K562 (cell line): Measurements from ENCODE around the gene RAB27B. TPM values are rescaled to one million over a fixed set of nuclear protein-coding genes. Genes with fewer than 3 reads are reported as not detected.

Source experiments
- ATAC-seq: fragments of 200-7000 bp; cut with Tn5 transposase; 3 replicates; pipeline ENCODE4 v1.9.1; 2020; ENCODE audit warnings: moderate library complexity
- BruUV-seq: library from RNA; stranded (reverse); fragments of 400-500 nt; replicated peaks from 2 replicates; lab custom pipeline; 2021; lab: Mats Ljungman, UMichigan
- CTCF ChIA-PET: fragments of 300-600 bp; formaldehyde crosslinking; extraction: SDS; loops from one replicate; lab custom pipeline; 2021; ENCODE audit warnings: low intra/inter-chr PET ratio; lab: Yijun Ruan, JAX
- POLR2A ChIA-PET: fragments of 300-600, 350-650 bp; sonication (Branson Sonifier 250); formaldehyde crosslinking; extraction: SDS; loops from one replicate; lab custom pipeline; 2021; ENCODE audit warnings: antibody characterized with exemption, inconsistent platforms; lab: Yijun Ruan, JAX
- DNase-seq, 4 experiments: peaks; one replicate each; pipeline versions ENCODE4 v3.0.0 to v3.0.0-alpha.2; 2011 to 2018; ENCODE audit warnings: low spot score in 3 of 4, mixed read lengths in 3 of 4; ENCODE audit errors: extremely low read depth in 1 of 4
- FAIRE-seq: peaks from 2 replicates; lab custom pipeline; 2011; peaks lifted over from hg19 to GRCh38; lab: Jason Lieb, UNC
- H2AFZ ChIP-seq: 2 replicates; pipeline ENCODE4 v1.6.0; 2011; ENCODE audit warnings: low read depth, low read length, control low read depth, inconsistent platforms
- H3K27ac ChIP-seq: fragments of 200-600 bp; 3 replicates; pipeline ENCODE4 v1.8.0; 2011; ENCODE audit warnings: low read depth, mild to moderate bottlenecking, control low read depth, inconsistent platforms, low read length, moderate library complexity, mixed read lengths; ENCODE audit errors: extremely low read depth
- H3K27me3 ChIP-seq, 2 experiments: fragments of 300-600 bp in 1 of 2; 2 replicates in 1 of 2; 3 replicates in 1 of 2; pipeline versions ENCODE4 v1.6.0 to v1.8.0; 2011; ENCODE audit warnings: inconsistent platforms in 2 of 2, low read length in 2 of 2, mild to moderate bottlenecking in 1 of 2, mixed read lengths in 1 of 2, moderate library complexity in 1 of 2; ENCODE audit not compliant: control insufficient read depth in 2 of 2, insufficient read depth in 2 of 2
- H3K36me3 ChIP-seq: fragments of 300-600 bp; 3 replicates; pipeline ENCODE4 v1.8.0; 2011; ENCODE audit warnings: mild to moderate bottlenecking, low read length, inconsistent platforms; ENCODE audit not compliant: control insufficient read depth, insufficient read depth
- H3K4me1 ChIP-seq, 2 experiments: fragments of 200-600 bp in 1 of 2; replicated peaks in 1 of 2; 2 replicates in 1 of 2; 3 replicates in 1 of 2; pipeline versions ENCODE4 v1.5.1 to v1.8.0; 2011; ENCODE audit warnings: inconsistent platforms in 2 of 2, low read length in 2 of 2, mild to moderate bottlenecking in 1 of 2, mixed read lengths in 1 of 2, moderate library complexity in 1 of 2; ENCODE audit not compliant: control insufficient read depth in 2 of 2, insufficient read depth in 2 of 2
- H3K4me2 ChIP-seq: 2 replicates; pipeline ENCODE4 v1.6.1; 2011; ENCODE audit warnings: low read length, control low read depth, inconsistent platforms, mixed read lengths; ENCODE audit not compliant: insufficient read depth
- H3K4me3 ChIP-seq: fragments of 200-600 bp; sonication (generic), shearing (Covaris generic); 2 replicates; pipeline ENCODE4 v1.5.1; 2016; ENCODE audit warnings: control low read depth, inconsistent platforms
- H3K79me2 ChIP-seq: fragments of 200-600 bp; 3 replicates; pipeline ENCODE4 v1.8.0; 2011; ENCODE audit warnings: low read length, inconsistent platforms; ENCODE audit not compliant: control insufficient read depth, insufficient read depth
- H3K9ac ChIP-seq, 2 experiments: 2 replicates each; pipeline versions ENCODE4 v1.6.0 to v1.6.1; 2011; ENCODE audit warnings: low read depth in 2 of 2, low read length in 2 of 2, control low read depth in 1 of 2, inconsistent platforms in 1 of 2, mild to moderate bottlenecking in 1 of 2, mixed read lengths in 1 of 2; ENCODE audit not compliant: insufficient read depth in 1 of 2
- H3K9me1 ChIP-seq: one replicate; pipeline ENCODE4 v1.6.0; 2011; ENCODE audit warnings: inconsistent platforms, mild to moderate bottlenecking, low read length, moderate library complexity; ENCODE audit not compliant: control insufficient read depth, insufficient read depth
- H3K9me3 ChIP-seq: replicated peaks from 2 replicates; pipeline ENCODE4 v1.5.1; 2011; ENCODE audit warnings: low read depth, low read length, inconsistent platforms; ENCODE audit not compliant: control insufficient read depth, insufficient read depth
- H4K20me1 ChIP-seq: replicated peaks from 2 replicates; pipeline ENCODE4 v1.6.1; 2011; ENCODE audit warnings: low read length, inconsistent platforms, mixed read lengths; ENCODE audit not compliant: control insufficient read depth, insufficient read depth
- CBX5 ChIP-seq: IDR thresholded peaks from 2 replicates; pipeline ENCODE4 v1.6.1; 2014; ENCODE audit warnings: low read depth, borderline replicate concordance
- CEBPG ChIP-seq, 3 experiments: fragments of 200-800 bp in 1 of 3; sonication (Bioruptor generic) in 1 of 3; sonication (generic) in 1 of 3; formaldehyde crosslinking in 1 of 3; IDR thresholded peaks in 2 of 3; conservative IDR thresholded peaks in 1 of 3; 2 replicates each; pipeline versions ENCODE4 v1.6.1 to v1.8.0; 2016 to 2022; ENCODE audit warnings: missing compliant biosample characterization in 2 of 3, missing genetic modification characterization in 2 of 3, mild to moderate bottlenecking in 1 of 3, missing genetic modification reagents in 1 of 3
- GTF2A2 ChIP-seq: IDR thresholded peaks from 2 replicates; pipeline ENCODE4 v1.6.1; 2016; ENCODE audit warnings: mild to moderate bottlenecking, missing genetic modification characterization, missing compliant biosample characterization
- GTF3C2 ChIP-seq: IDR thresholded peaks from 3 replicates; pipeline ENCODE4 v1.6.1; 2011; ENCODE audit warnings: borderline replicate concordance, mild to moderate bottlenecking, moderate library complexity; ENCODE audit not compliant: insufficient read length; ENCODE audit errors: extremely low read depth
- WGBS: fragments of 100-300 bp; shearing (Covaris generic); methylation state at CpG from one replicate; pipeline ENCODE4 v1.1.6; 2016; ENCODE audit warnings: low coverage, mixed read lengths; ENCODE audit not compliant: insufficient coverage; ENCODE audit errors: missing lambda C conversion rate; 5-methylcytosine and 5-hydroxymethylcytosine counted together
- in situ Hi-C: fragments of 300-500 bp; cut with MboI; formaldehyde crosslinking; loops from 4 replicates; pipeline ENCODE4 v1.15.0; 2018; ENCODE audit warnings: inconsistent platforms, mixed read lengths
- intact Hi-C: fragments of 100-400 bp; cut with micrococcal nuclease; formaldehyde crosslinking; loops from 2 replicates; pipeline ENCODE4 v1.14.2; 2022
- polyA plus RNA-seq, 8 experiments: library from polyadenylated mRNA; depleted of rRNA in 4 of 8; stranded (reverse) in 5 of 8; unstranded in 3 of 8; fragments of >200 nt; fragmentation: Nextera tagmentation in 2 of 8; fragmentation: Illumina TruSeq in 1 of 8; extraction: Ambion mirVana in 2 of 8; extraction: Trizol in 1 of 8; gene quantifications; 2 replicates each; pipeline versions ENCODE4 v1.2.1 to v1.2.3, GENCODE V29; 2011 to 2014; ENCODE audit warnings: inconsistent platforms in 1 of 8, missing spikeins in 1 of 8
- total RNA-seq, 7 experiments: library from RNA; depleted of rRNA in 6 of 7; stranded (reverse); fragments of >200 nt in 6 of 7; fragmentation: Illumina TruSeq in 2 of 7; extraction: Trizol in 2 of 7; gene quantifications; 2 replicates each; pipeline versions ENCODE4 v1.2.1 to v1.2.3, GENCODE V29; 2011 to 2021; ENCODE audit warnings: low replicate concordance in 1 of 7

Gene RAB27B
- total and polyA plus RNA-seq, 9 of the 15 experiments (the other 6 are each of a cell fraction or from before 2014, with no cell fraction given) = 0.44 to 5.7 (median 1.2) TPM

DNA sequence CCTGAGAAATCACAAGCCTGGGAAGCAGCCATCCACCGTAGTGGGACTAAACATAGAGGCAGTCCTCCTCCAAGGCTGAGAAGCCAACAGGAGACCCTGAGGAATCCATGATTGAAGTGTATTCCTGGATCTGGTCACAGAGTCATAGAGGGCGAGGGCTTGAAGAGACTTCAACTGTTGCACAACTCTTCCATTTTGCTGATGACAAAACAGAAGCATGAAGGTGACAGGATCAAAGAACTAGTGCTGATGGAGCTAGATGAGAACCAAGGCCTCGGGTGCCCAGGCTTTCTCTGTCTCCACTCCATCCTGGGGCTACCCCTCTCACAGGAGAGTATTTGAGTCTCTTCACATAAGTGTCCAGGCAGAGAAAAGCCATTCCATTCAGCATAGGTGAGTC, 30.1 kb upstream of the RAB27B start:
- no peaks in the 10 kb centered on the region for H3K27me3 ChIP-seq
- intact Hi-C loops (no loop called here), in situ Hi-C loops (no loop called here)
- no peaks in the 10 kb centered on the region for H3K36me3 ChIP-seq
- no peak overlapping the region for H3K4me2 ChIP-seq
- CTCF ChIA-PET = no interaction called here
- TF ChIP-seq GTF3C2 (no peak), GTF2A2 (no peak), CBX5 (no peak), CEBPG (CRISPR knock-in tag; IDR thresholded peaks at IDR 0.05) (no peak), CEBPG (tag; conservative IDR thresholded peaks at IDR 0.05 in 1 of 2, IDR thresholded peaks at IDR 0.05 in 1 of 2) (0 out of 4 replicates have a peak, but pooled peaks of 1 of the 2 experiments have one; percentile 18)
- no peak overlapping the region for H3K4me3 ChIP-seq
- FAIRE-seq (no peak), DNase-seq (no peak), ATAC-seq (no peak)
- no peaks in the 10 kb centered on the region for H4K20me1 ChIP-seq
- POLR2A ChIA-PET = no interaction called here
- no peak overlapping the region for H3K9ac ChIP-seq
- no peak overlapping the region for H3K27ac ChIP-seq
- no TSS peak for BruUV-seq
- H3K9me1 ChIP-seq = no peaks in the 10 kb centered on the region
- WGBS = 6% methylated on average over 3 of the region's 3 CpGs
- no peak overlapping the region for H2AFZ ChIP-seq
- no peaks in the 10 kb centered on the region for H3K9me3 ChIP-seq
- no peaks in the 10 kb centered on the region for H3K79me2 ChIP-seq
- H3K4me1 ChIP-seq = no peaks in the 10 kb centered on the region; a peak in 1 of 5 replicates
